ENCODE results near the gene ADGRG4. TPM values are rescaled to one million over a fixed set of nuclear protein-coding genes. Genes with fewer than 3 reads are reported as not detected.

ADGRG4 gene
- total and polyA plus RNA-seq, 5 donors from 2014 or later, result not detected

GRCh38 chrX:136306182-136306581 is 5.4 kb downstream of the ADGRG4 start:
- H3K27me3 ChIP-seq (ENCODE audit: control insufficient read depth, insufficient read depth, low read length), result no peaks in the 10 kb centered on the region
- Mint-ChIP-seq H3K9me3 (peaks cover 0 to 3% (median 0%) of the 10 kb centered on the region in 7 donors), H3K27ac (no peak overlapping the region), H3K4me3 (no peak overlapping the region), H3K4me1 (no peaks in the 10 kb centered on the region), H3K36me3 (no peaks in the 10 kb centered on the region), H3K27me3 (no peaks in the 10 kb centered on the region)
- DNase-seq (no peak), ATAC-seq (ENCODE audit: low read depth in 2 of 2) (no peak)
- H3K4me3 ChIP-seq (ENCODE audit: low read depth, low read length), result no peak overlapping the region
- peaks cover 0 to 1% of the 10 kb centered on the region in 2 experiments for H3K9me3 ChIP-seq (ENCODE audit: control insufficient read depth in 2 of 2, low read length in 2 of 2)
- H3K36me3 ChIP-seq (ENCODE audit: control insufficient read depth, insufficient read depth, low read length), result no peaks in the 10 kb centered on the region
- no peaks in the 10 kb centered on the region for H3K4me1 ChIP-seq (ENCODE audit: control insufficient read depth, insufficient read depth, low read length, poor library complexity, severe bottlenecking)
- H3K27ac ChIP-seq (ENCODE audit: insufficient read depth, low read length, poor library complexity, severe bottlenecking), result no peak overlapping the region

- ATAC-seq (ENCODE audit: low read depth in 2 of 2) (no peak), DNase-seq (no peak)
- Histone ChIP-seq H3K4me1 (ENCODE audit: control insufficient read depth, insufficient read depth, low read length, poor library complexity, severe bottlenecking) (no peaks in the 10 kb centered on the region), H3K4me3 (ENCODE audit: low read depth, low read length) (no peak overlapping the region), H3K27ac (ENCODE audit: insufficient read depth, low read length, poor library complexity, severe bottlenecking) (no peak overlapping the region), H3K9me3 (ENCODE audit: control insufficient read depth in 2 of 2, low read length in 2 of 2) (peaks cover 0 to 1% of the 10 kb centered on the region in 2 experiments), H3K36me3 (ENCODE audit: control insufficient read depth, insufficient read depth, low read length) (no peaks in the 10 kb centered on the region), H3K27me3 (ENCODE audit: control insufficient read depth, insufficient read depth, low read length) (no peaks in the 10 kb centered on the region)
- no peak overlapping the region for H3K27ac Mint-ChIP-seq
- no peaks in the 10 kb centered on the region for H3K36me3 Mint-ChIP-seq
- no peaks in the 10 kb centered on the region for H3K4me1 Mint-ChIP-seq
- peaks cover 0 to 3% (median 0%) of the 10 kb centered on the region in 7 donors for H3K9me3 Mint-ChIP-seq
- no peak overlapping the region for H3K4me3 Mint-ChIP-seq
- H3K27me3 Mint-ChIP-seq, result no peaks in the 10 kb centered on the region
Observed at GRCh38 chrX:136307471-136307870, 6.7 kb downstream of the ADGRG4 start.

- Mint-ChIP-seq H3K4me3 (no peak overlapping the region), H3K4me1 (no peaks in the 10 kb centered on the region), H3K27me3 (no peaks in the 10 kb centered on the region), H3K27ac (no peak overlapping the region), H3K9me3 (peaks cover 0 to 3% (median 0%) of the 10 kb centered on the region in 7 donors), H3K36me3 (no peaks in the 10 kb centered on the region)
- no peak for DNase-seq
- H3K27me3 ChIP-seq (ENCODE audit: control insufficient read depth, insufficient read depth, low read length), result no peaks in the 10 kb centered on the region
- H3K4me3 ChIP-seq (ENCODE audit: low read depth, low read length), result no peak overlapping the region
- no peaks in the 10 kb centered on the region for H3K36me3 ChIP-seq (ENCODE audit: control insufficient read depth, insufficient read depth, low read length)
- ATAC-seq (ENCODE audit: low read depth in 2 of 2), result no peak
- no peaks in the 10 kb centered on the region for H3K4me1 ChIP-seq (ENCODE audit: control insufficient read depth, insufficient read depth, low read length, poor library complexity, severe bottlenecking)
- H3K9me3 ChIP-seq (ENCODE audit: control insufficient read depth in 2 of 2, low read length in 2 of 2), result no peaks in the 10 kb centered on the region
- H3K27ac ChIP-seq (ENCODE audit: insufficient read depth, low read length, poor library complexity, severe bottlenecking), result no peak overlapping the region
Observed at GRCh38 chrX:136310411-136310810, 9.6 kb downstream of the ADGRG4 start.

- no peak overlapping the region for H3K27ac ChIP-seq (ENCODE audit: insufficient read depth, low read length, poor library complexity, severe bottlenecking)
- no peaks in the 10 kb centered on the region for H3K27me3 ChIP-seq (ENCODE audit: control insufficient read depth, insufficient read depth, low read length)
- no peaks in the 10 kb centered on the region for H3K4me1 ChIP-seq (ENCODE audit: control insufficient read depth, insufficient read depth, low read length, poor library complexity, severe bottlenecking)
- H3K36me3 Mint-ChIP-seq, result no peaks in the 10 kb centered on the region
- no peak for ATAC-seq (ENCODE audit: low read depth in 2 of 2)
- H3K9me3 ChIP-seq (ENCODE audit: control insufficient read depth in 2 of 2, low read length in 2 of 2), result no peaks in the 10 kb centered on the region
- no peak for DNase-seq
- no peak overlapping the region for H3K4me3 Mint-ChIP-seq
- no peaks in the 10 kb centered on the region for H3K9me3 Mint-ChIP-seq
- H3K4me3 ChIP-seq (ENCODE audit: low read depth, low read length), result no peak overlapping the region
- H3K27ac Mint-ChIP-seq, result no peak overlapping the region
- H3K36me3 ChIP-seq (ENCODE audit: control insufficient read depth, insufficient read depth, low read length), result no peaks in the 10 kb centered on the region
- H3K4me1 Mint-ChIP-seq, result no peaks in the 10 kb centered on the region
- H3K27me3 Mint-ChIP-seq, result no peaks in the 10 kb centered on the region
Observed at GRCh38 chrX:136318156-136318555, 17.4 kb downstream of the ADGRG4 start.

GRCh38 chrX:136318895-136319597 is 18.3 kb downstream of the ADGRG4 start:
- DNase-seq (no peak), ATAC-seq (ENCODE audit: low read depth in 2 of 2) (no peak)
- H3K27ac ChIP-seq (ENCODE audit: insufficient read depth, low read length, poor library complexity, severe bottlenecking), result no peak overlapping the region
- H3K4me3 ChIP-seq (ENCODE audit: low read depth, low read length), result no peak overlapping the region
- H3K27ac Mint-ChIP-seq, result no peak overlapping the region
- no peak overlapping the region for H3K4me3 Mint-ChIP-seq
- H3K27me3 Mint-ChIP-seq, result no peaks in the 10 kb centered on the region
- no peaks in the 10 kb centered on the region for H3K4me1 Mint-ChIP-seq
- no peaks in the 10 kb centered on the region for H3K36me3 Mint-ChIP-seq
- H3K36me3 ChIP-seq (ENCODE audit: control insufficient read depth, insufficient read depth, low read length), result no peaks in the 10 kb centered on the region
- no peaks in the 10 kb centered on the region for H3K9me3 Mint-ChIP-seq
- H3K27me3 ChIP-seq (ENCODE audit: control insufficient read depth, insufficient read depth, low read length), result no peaks in the 10 kb centered on the region
- H3K9me3 ChIP-seq (ENCODE audit: control insufficient read depth in 2 of 2, low read length in 2 of 2), result no peaks in the 10 kb centered on the region
- no peaks in the 10 kb centered on the region for H3K4me1 ChIP-seq (ENCODE audit: control insufficient read depth, insufficient read depth, low read length, poor library complexity, severe bottlenecking)

GRCh38 chrX:136319600-136319999 is 18.8 kb downstream of the ADGRG4 start:
- DNase-seq (no peak), ATAC-seq (ENCODE audit: low read depth in 2 of 2) (no peak)
- H3K27me3 ChIP-seq (ENCODE audit: control insufficient read depth, insufficient read depth, low read length), result no peaks in the 10 kb centered on the region
- no peaks in the 10 kb centered on the region for H3K4me1 ChIP-seq (ENCODE audit: control insufficient read depth, insufficient read depth, low read length, poor library complexity, severe bottlenecking)
- H3K4me3 ChIP-seq (ENCODE audit: low read depth, low read length), result no peak overlapping the region
- H3K4me3 Mint-ChIP-seq, result no peak overlapping the region
- H3K4me1 Mint-ChIP-seq, result no peaks in the 10 kb centered on the region
- H3K27me3 Mint-ChIP-seq, result peaks cover under 1% of the 10 kb centered on the region
- no peaks in the 10 kb centered on the region for H3K9me3 ChIP-seq (ENCODE audit: control insufficient read depth in 2 of 2, low read length in 2 of 2)
- H3K27ac ChIP-seq (ENCODE audit: insufficient read depth, low read length, poor library complexity, severe bottlenecking), result no peak overlapping the region
- H3K36me3 Mint-ChIP-seq, result no peaks in the 10 kb centered on the region
- H3K9me3 Mint-ChIP-seq, result no peaks in the 10 kb centered on the region
- H3K36me3 ChIP-seq (ENCODE audit: control insufficient read depth, insufficient read depth, low read length), result no peaks in the 10 kb centered on the region
- no peak overlapping the region for H3K27ac Mint-ChIP-seq

- no peaks in the 10 kb centered on the region for H3K9me3 ChIP-seq (ENCODE audit: control insufficient read depth in 2 of 2, low read length in 2 of 2)
- no peaks in the 10 kb centered on the region for H3K4me1 ChIP-seq (ENCODE audit: control insufficient read depth, insufficient read depth, low read length, poor library complexity, severe bottlenecking)
- Mint-ChIP-seq H3K4me3 (no peak overlapping the region), H3K27me3 (peaks cover 4% of the 10 kb centered on the region), H3K36me3 (no peaks in the 10 kb centered on the region), H3K27ac (no peak overlapping the region), H3K9me3 (no peaks in the 10 kb centered on the region), H3K4me1 (no peaks in the 10 kb centered on the region)
- DNase-seq (no peak), ATAC-seq (ENCODE audit: low read depth in 2 of 2) (no peak)
- no peak overlapping the region for H3K27ac ChIP-seq (ENCODE audit: insufficient read depth, low read length, poor library complexity, severe bottlenecking)
- H3K36me3 ChIP-seq (ENCODE audit: control insufficient read depth, insufficient read depth, low read length), result no peaks in the 10 kb centered on the region
- H3K4me3 ChIP-seq (ENCODE audit: low read depth, low read length), result no peak overlapping the region
- no peaks in the 10 kb centered on the region for H3K27me3 ChIP-seq (ENCODE audit: control insufficient read depth, insufficient read depth, low read length)
Observed at GRCh38 chrX:136321532-136321931, 20.8 kb downstream of the ADGRG4 start.

GRCh38 chrX:136322064-136322463 is 21.3 kb downstream of the ADGRG4 start:
- ATAC-seq (ENCODE audit: low read depth in 2 of 2), result no peak
- H3K36me3 ChIP-seq (ENCODE audit: control insufficient read depth, insufficient read depth, low read length), result no peaks in the 10 kb centered on the region
- H3K4me1 ChIP-seq (ENCODE audit: control insufficient read depth, insufficient read depth, low read length, poor library complexity, severe bottlenecking), result no peaks in the 10 kb centered on the region
- no peaks in the 10 kb centered on the region for H3K36me3 Mint-ChIP-seq
- H3K27ac ChIP-seq (ENCODE audit: insufficient read depth, low read length, poor library complexity, severe bottlenecking), result no peak overlapping the region
- DNase-seq, result no peak
- no peaks in the 10 kb centered on the region for H3K9me3 Mint-ChIP-seq
- no peaks in the 10 kb centered on the region for H3K27me3 ChIP-seq (ENCODE audit: control insufficient read depth, insufficient read depth, low read length)
- no peak overlapping the region for H3K27ac Mint-ChIP-seq
- no peak overlapping the region for H3K4me3 ChIP-seq (ENCODE audit: low read depth, low read length)
- H3K27me3 Mint-ChIP-seq, result peaks cover 4% of the 10 kb centered on the region
- no peaks in the 10 kb centered on the region for H3K9me3 ChIP-seq (ENCODE audit: control insufficient read depth in 2 of 2, low read length in 2 of 2)
- no peak overlapping the region for H3K4me3 Mint-ChIP-seq
- H3K4me1 Mint-ChIP-seq, result no peaks in the 10 kb centered on the region
